Cardiac muscle cell (in vitro differentiated cells and primary cell): ENCODE measurements around the gene NMNAT3. TPM values are rescaled to one million over a fixed set of nuclear protein-coding genes. Genes with fewer than 3 reads are reported as not detected.

Experiments used
- DNase-seq, 2 donors: peaks; one replicate each; pipeline versions ENCODE4 v3.0.0 to v3.0.0-alpha.2; 2010 to 2017; ENCODE audit warnings: low read depth in 1 of 2, low spot score in 1 of 2
- H3K27ac ChIP-seq: fragments of 200-600 bp; sonication (generic); 2 replicates; pipeline ENCODE4 v1.5.1; 2016
- H3K27me3 ChIP-seq: fragments of 200-600 bp; sonication (generic); 2 replicates; pipeline ENCODE4 v1.6.0; 2016; ENCODE audit warnings: control low read depth
- H3K36me3 ChIP-seq: fragments of 200-600 bp; sonication (generic); 2 replicates; pipeline ENCODE4 v1.5.1; 2016; ENCODE audit warnings: control low read depth
- H3K4me1 ChIP-seq: fragments of 200-600 bp; sonication (generic); 2 replicates; pipeline ENCODE4 v1.8.1; 2017; ENCODE audit warnings: low read depth, mild to moderate bottlenecking, mixed run types
- H3K4me3 ChIP-seq: fragments of 200-600 bp; sonication (generic); 2 replicates; pipeline ENCODE4 v1.5.1; 2016; ENCODE audit warnings: mild to moderate bottlenecking
- H3K9me3 ChIP-seq: fragments of 200-600 bp; sonication (generic); 2 replicates; pipeline ENCODE4 v1.5.1; 2017; ENCODE audit warnings: low read depth, mild to moderate bottlenecking, control low read depth
- polyA plus RNA-seq: library from polyadenylated mRNA; unstranded; fragments of >200 nt; fragmentation: Nextera tagmentation; extraction: Ambion mirVana; gene quantifications from 2 replicates; pipeline ENCODE4 v1.2.1, GENCODE V29; 2016
- total RNA-seq: library from RNA; depleted of rRNA; stranded (reverse); fragments of >200 nt; gene quantifications from 2 replicates; pipeline ENCODE4 v1.2.3, GENCODE V29; 2016
- TF ChIP-seq, protein P1 (sequence below): IDR thresholded peaks from 2 replicates; pipeline ENCODE4 v1.5.1; 2012; ENCODE audit warnings: low read depth, mild to moderate bottlenecking, low read length

NMNAT3 gene
- total and polyA plus RNA-seq, 2 experiments from 2014 or later, result 6.3 to 16.0 TPM

- Histone ChIP-seq H3K4me3 (no peak overlapping the region), H3K9me3 (no peaks in the 10 kb centered on the region), H3K27ac (no peak overlapping the region), H3K27me3 (no peaks in the 10 kb centered on the region), H3K36me3 (peaks cover 2% of the 10 kb centered on the region), H3K4me1 (peaks cover 22% of the 10 kb centered on the region)
- TF ChIP-seq, protein P1, sequence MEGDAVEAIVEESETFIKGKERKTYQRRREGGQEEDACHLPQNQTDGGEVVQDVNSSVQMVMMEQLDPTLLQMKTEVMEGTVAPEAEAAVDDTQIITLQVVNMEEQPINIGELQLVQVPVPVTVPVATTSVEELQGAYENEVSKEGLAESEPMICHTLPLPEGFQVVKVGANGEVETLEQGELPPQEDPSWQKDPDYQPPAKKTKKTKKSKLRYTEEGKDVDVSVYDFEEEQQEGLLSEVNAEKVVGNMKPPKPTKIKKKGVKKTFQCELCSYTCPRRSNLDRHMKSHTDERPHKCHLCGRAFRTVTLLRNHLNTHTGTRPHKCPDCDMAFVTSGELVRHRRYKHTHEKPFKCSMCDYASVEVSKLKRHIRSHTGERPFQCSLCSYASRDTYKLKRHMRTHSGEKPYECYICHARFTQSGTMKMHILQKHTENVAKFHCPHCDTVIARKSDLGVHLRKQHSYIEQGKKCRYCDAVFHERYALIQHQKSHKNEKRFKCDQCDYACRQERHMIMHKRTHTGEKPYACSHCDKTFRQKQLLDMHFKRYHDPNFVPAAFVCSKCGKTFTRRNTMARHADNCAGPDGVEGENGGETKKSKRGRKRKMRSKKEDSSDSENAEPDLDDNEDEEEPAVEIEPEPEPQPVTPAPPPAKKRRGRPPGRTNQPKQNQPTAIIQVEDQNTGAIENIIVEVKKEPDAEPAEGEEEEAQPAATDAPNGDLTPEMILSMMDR, result no peak
- DNase-seq, result no peak
These were observed 148.1 kb downstream of the NMNAT3 start for GRCh38 chr3:139529662-139530061.

DNA sequence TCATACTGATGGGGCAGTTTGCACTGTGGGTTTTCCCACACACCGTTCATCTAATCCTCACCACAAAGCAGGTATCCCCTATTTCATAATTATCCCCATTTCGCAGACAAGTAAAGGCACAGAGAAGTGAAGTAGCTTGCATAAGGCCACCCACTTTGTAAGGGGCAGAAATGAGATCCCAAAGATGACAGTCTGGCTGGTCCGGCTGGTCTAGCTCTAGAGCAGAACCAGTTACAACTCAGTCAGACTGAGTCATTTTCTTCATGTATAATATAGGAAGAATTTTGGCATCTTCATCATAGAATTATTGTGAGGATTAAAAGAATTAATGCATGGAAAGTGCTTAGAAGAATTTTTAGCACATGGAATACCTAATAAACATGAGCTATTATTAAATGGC lies 148.8 kb downstream of the NMNAT3 start:
- no peak overlapping the region for H3K4me3 ChIP-seq
- H3K27ac ChIP-seq, result no peak overlapping the region
- TF ChIP-seq, protein P1, result no peak
- no peak for DNase-seq
- H3K36me3 ChIP-seq, result peaks cover 2% of the 10 kb centered on the region
- H3K4me1 ChIP-seq, result peaks cover 15% of the 10 kb centered on the region
- H3K27me3 ChIP-seq, result no peaks in the 10 kb centered on the region
- no peaks in the 10 kb centered on the region for H3K9me3 ChIP-seq

DNA sequence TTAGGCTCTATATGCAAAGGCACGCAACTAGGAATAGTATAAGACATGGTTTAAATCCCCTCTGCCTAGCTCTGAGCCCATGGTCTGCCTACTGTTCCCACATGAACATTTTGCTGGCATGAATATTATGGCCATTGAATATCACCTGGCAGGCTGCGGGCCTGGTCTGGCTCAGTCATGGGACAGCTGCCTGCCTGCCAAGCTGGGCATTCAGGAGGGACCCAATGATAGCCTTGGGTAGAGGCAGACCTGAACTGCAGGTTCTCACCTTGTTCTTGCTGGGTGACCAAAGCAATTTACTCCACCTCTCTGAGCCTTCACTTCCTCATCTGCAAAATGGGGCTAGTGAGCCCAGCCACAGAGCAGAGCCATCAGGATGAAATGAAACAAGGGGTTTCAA lies 149.5 kb downstream of the NMNAT3 start:
- no peaks in the 10 kb centered on the region for H3K27me3 ChIP-seq
- peaks cover 2% of the 10 kb centered on the region for H3K36me3 ChIP-seq
- TF ChIP-seq, protein P1, result no peak
- H3K4me1 ChIP-seq, result peaks cover 8% of the 10 kb centered on the region
- H3K27ac ChIP-seq, result no peak overlapping the region
- H3K9me3 ChIP-seq, result no peaks in the 10 kb centered on the region
- no peak for DNase-seq
- H3K4me3 ChIP-seq, result no peak overlapping the region

GRCh38 chr3:139527265-139527664 lies 150.5 kb downstream of the NMNAT3 start:
- TF ChIP-seq, protein P1, result no peak

GRCh38 chr3:139526146-139526545 lies 151.6 kb downstream of the NMNAT3 start:
- Histone ChIP-seq H3K4me3 (no peak overlapping the region), H3K9me3 (no peaks in the 10 kb centered on the region), H3K36me3 (peaks cover 2% of the 10 kb centered on the region), H3K27me3 (no peaks in the 10 kb centered on the region), H3K27ac (no peak overlapping the region), H3K4me1 (no peaks in the 10 kb centered on the region)
- TF ChIP-seq, protein P1, result no peak
- DNase-seq, result no peak

More at GRCh38 chr3:139527265-139527664, 150.5 kb downstream of the NMNAT3 start:
- H3K4me3 ChIP-seq, result no peak overlapping the region
- no peaks in the 10 kb centered on the region for H3K4me1 ChIP-seq
- H3K27ac ChIP-seq, result no peak overlapping the region
- H3K36me3 ChIP-seq, result peaks cover 2% of the 10 kb centered on the region
- no peak for DNase-seq
- H3K9me3 ChIP-seq, result no peaks in the 10 kb centered on the region
- H3K27me3 ChIP-seq, result no peaks in the 10 kb centered on the region
